Osteocyte (in vitro differentiated cells): ENCODE data around the gene RNF175. TPM values are rescaled to one million over a fixed set of nuclear protein-coding genes. Genes with fewer than 3 reads are reported as not detected.

Experiments
- DNase-seq: peaks from one replicate; pipeline ENCODE4 v3.0.0; 2021; ENCODE audit warnings: mixed read lengths; ENCODE audit not compliant: unreplicated experiment; ENCODE audit errors: extremely low spot score
- H3K27ac Mint-ChIP-seq: one replicate; pipeline ENCODE4 v1.8.0; 2021; ENCODE audit warnings: mild to moderate bottlenecking, mixed read lengths; ENCODE audit not compliant: unreplicated experiment
- H3K27me3 Mint-ChIP-seq: one replicate; pipeline ENCODE4 v1.8.0; 2021; ENCODE audit warnings: mixed read lengths; ENCODE audit not compliant: unreplicated experiment
- H3K36me3 Mint-ChIP-seq: one replicate; pipeline ENCODE4 v1.8.0; 2021; ENCODE audit warnings: mixed read lengths; ENCODE audit not compliant: unreplicated experiment
- H3K4me1 Mint-ChIP-seq: one replicate; pipeline ENCODE4 v1.8.0; 2021; ENCODE audit warnings: mixed read lengths; ENCODE audit not compliant: unreplicated experiment
- H3K4me3 Mint-ChIP-seq: one replicate; pipeline ENCODE4 v1.8.0; 2021; ENCODE audit warnings: mild to moderate bottlenecking, moderate library complexity, mixed read lengths; ENCODE audit not compliant: unreplicated experiment
- H3K9me3 Mint-ChIP-seq: one replicate; pipeline ENCODE4 v1.8.0; 2021; ENCODE audit warnings: mixed read lengths; ENCODE audit not compliant: unreplicated experiment
- total RNA-seq: library from RNA; stranded (reverse); gene quantifications from 2 replicates; pipeline ENCODE4 v1.2.1, GENCODE V29; 2021
- TF ChIP-seq, protein P1 (sequence below): fragments of 200-600 bp; sonication (generic); IDR thresholded peaks from 2 replicates; pipeline ENCODE4 v1.5.0; 2021; ENCODE audit warnings: antibody characterized with exemption, mild to moderate bottlenecking, moderate library complexity

RNF175 gene
- total RNA-seq, 1 donor from 2014 or later = 0.32 TPM

- Mint-ChIP-seq H3K27ac (no peak overlapping the region), H3K9me3 (peaks cover 3% of the 10 kb centered on the region), H3K36me3 (no peaks in the 10 kb centered on the region), H3K27me3 (peaks cover 37% of the 10 kb centered on the region), H3K4me3 (no peak overlapping the region), H3K4me1 (peaks cover 13% of the 10 kb centered on the region)
- DNase-seq = no peak
- TF ChIP-seq, protein P1, sequence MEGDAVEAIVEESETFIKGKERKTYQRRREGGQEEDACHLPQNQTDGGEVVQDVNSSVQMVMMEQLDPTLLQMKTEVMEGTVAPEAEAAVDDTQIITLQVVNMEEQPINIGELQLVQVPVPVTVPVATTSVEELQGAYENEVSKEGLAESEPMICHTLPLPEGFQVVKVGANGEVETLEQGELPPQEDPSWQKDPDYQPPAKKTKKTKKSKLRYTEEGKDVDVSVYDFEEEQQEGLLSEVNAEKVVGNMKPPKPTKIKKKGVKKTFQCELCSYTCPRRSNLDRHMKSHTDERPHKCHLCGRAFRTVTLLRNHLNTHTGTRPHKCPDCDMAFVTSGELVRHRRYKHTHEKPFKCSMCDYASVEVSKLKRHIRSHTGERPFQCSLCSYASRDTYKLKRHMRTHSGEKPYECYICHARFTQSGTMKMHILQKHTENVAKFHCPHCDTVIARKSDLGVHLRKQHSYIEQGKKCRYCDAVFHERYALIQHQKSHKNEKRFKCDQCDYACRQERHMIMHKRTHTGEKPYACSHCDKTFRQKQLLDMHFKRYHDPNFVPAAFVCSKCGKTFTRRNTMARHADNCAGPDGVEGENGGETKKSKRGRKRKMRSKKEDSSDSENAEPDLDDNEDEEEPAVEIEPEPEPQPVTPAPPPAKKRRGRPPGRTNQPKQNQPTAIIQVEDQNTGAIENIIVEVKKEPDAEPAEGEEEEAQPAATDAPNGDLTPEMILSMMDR = peak; percentile 29
These were observed 3.6 kb upstream of the RNF175 start for GRCh38 chr4:153763404-153763803.

DNA sequence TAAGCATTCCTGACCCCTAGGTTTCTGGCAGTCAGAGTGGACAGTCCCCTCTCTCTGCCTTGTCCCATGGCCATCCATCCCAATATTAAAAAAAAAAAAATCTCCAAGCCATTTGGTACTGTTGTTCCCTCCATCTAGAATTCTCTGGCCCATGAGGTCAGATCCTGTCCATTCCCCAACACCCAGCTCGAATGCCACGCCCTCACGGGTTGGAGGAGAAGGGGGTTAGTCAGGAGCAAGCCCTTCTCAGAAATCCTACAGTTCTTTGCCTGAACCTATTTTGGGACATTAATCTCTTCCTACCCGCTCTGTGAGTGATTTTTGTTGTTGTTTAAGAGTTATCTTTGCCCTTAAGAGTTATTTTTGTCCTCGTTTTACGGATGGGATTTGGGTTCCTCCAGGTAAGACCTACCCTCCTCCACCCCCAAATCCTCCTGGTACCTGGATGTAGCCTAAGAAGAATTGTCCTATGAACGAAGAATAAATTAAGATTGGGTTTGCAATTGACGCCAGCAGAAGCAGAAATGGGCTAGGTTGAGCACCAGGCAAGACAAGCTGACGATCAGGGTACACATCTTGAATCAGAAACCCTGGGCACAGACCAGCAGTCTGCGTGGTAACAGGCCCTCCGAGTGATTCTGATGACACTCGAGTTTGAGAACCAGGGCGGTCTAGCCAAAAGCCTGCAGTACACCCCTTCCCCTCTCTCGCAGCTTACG, 977 bp downstream of the RNF175 start:
- peaks cover 15% of the 10 kb centered on the region for H3K9me3 Mint-ChIP-seq
- DNase-seq = no peak
- H3K4me1 Mint-ChIP-seq = peaks cover 6% of the 10 kb centered on the region
- TF ChIP-seq, protein P1 = no peak
- H3K27ac Mint-ChIP-seq = no peak overlapping the region
- peaks cover 29% of the 10 kb centered on the region for H3K27me3 Mint-ChIP-seq
- peaks cover 7% of the 10 kb centered on the region for H3K36me3 Mint-ChIP-seq
- peak overlapping the region; percentile 58 for H3K4me3 Mint-ChIP-seq

GRCh38 chr4:153758136-153758535, 1.7 kb downstream of the RNF175 start:
- TF ChIP-seq, protein P1 = no peak
- H3K27ac Mint-ChIP-seq = no peak overlapping the region
- H3K36me3 Mint-ChIP-seq = peaks cover 7% of the 10 kb centered on the region
- H3K27me3 Mint-ChIP-seq = peaks cover 25% of the 10 kb centered on the region
- peaks cover 6% of the 10 kb centered on the region for H3K4me1 Mint-ChIP-seq
- H3K9me3 Mint-ChIP-seq = peaks cover 12% of the 10 kb centered on the region
- H3K4me3 Mint-ChIP-seq = no peak overlapping the region
- no peak for DNase-seq

DNA sequence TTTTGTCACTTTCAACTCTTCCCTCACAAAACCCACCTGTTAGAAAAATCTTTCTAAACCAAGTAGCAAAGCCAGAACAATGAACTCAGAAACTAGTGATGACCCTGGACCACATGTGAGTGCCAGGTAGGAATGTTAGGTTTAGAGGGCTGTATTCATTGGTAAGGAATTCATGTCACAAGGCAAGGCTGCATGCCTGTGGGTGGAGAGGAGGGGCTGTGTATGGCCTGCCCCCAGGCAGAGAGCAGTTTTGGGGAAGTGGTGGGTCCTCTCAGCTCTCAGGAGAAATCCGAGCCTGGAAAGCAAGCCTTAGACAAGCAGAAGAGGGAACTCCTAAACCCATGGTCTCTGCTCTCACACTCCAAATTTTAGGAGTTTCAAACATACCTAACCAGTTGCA, 2.4 kb downstream of the RNF175 start:
- peaks cover 7% of the 10 kb centered on the region for H3K36me3 Mint-ChIP-seq
- no peak overlapping the region for H3K27ac Mint-ChIP-seq
- no peak overlapping the region for H3K4me3 Mint-ChIP-seq
- TF ChIP-seq, protein P1 = no peak
- peaks cover 6% of the 10 kb centered on the region for H3K4me1 Mint-ChIP-seq
- H3K9me3 Mint-ChIP-seq = peaks cover 12% of the 10 kb centered on the region
- H3K27me3 Mint-ChIP-seq = peaks cover 27% of the 10 kb centered on the region
- no peak for DNase-seq

DNA sequence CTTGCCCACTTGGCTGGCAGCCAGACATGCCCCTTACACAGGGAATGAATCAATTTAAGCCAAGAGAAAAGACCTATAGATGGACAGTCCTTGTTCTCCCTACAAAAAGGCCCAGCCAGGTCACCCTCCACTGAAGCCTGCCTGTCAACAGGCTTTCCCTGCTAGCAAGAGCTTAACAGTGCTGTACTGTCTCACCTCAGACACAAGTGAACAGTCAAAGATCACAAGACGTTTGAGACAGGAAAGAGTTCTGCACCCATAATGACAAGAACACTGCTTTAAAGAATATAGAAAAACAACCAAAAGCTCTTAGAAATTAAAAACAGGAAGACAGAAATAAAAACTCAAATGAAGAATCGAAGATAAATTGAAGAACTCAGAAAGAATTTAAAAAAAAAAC, 4.6 kb downstream of the RNF175 start:
- H3K36me3 Mint-ChIP-seq = peaks cover 7% of the 10 kb centered on the region
- H3K4me1 Mint-ChIP-seq = peaks cover 7% of the 10 kb centered on the region
- no peak overlapping the region for H3K27ac Mint-ChIP-seq
- TF ChIP-seq, protein P1 = no peak
- DNase-seq = no peak
- H3K27me3 Mint-ChIP-seq = peaks cover 29% of the 10 kb centered on the region
- H3K4me3 Mint-ChIP-seq = no peak overlapping the region
- H3K9me3 Mint-ChIP-seq = peaks cover 12% of the 10 kb centered on the region
